HG03159 (cell line): ENCODE data around the gene PALD1.

ENCODE experiments used
- ATAC-seq: cut with Tn5 transposase; IDR thresholded peaks from one replicate; pipeline ENCODE4 v1.9.1; 2021; ENCODE audit warnings: mild to moderate bottlenecking, moderate library complexity; ENCODE audit not compliant: unreplicated experiment

The PALD1 gene

GRCh38 chr10:70535001-70535400 is 56.4 kb downstream of the PALD1 start:
- ATAC-seq, result no peak

DNA sequence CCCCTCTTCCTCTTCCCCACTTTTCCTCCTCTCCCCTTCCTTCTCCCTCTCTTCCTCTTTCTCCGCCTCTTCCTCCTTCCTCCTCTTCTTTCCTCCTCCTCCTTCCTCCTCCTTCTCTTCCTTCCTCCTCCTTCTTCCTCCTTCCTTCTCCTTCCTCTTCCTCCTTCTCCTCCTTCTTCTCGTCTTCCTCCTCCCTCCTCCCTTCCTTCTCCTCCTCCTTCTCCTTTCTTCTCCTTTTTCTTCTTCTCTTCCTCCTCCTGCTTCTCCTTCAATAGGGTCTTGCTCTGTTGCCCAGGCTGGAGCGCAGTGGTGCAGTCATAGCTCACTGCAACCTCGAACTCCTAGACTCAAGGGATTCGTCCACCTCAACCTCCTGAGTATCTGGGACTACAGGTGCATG is 56.9 kb downstream of the PALD1 start:
- no peak for ATAC-seq

GRCh38 chr10:70536196-70536861 is 57.8 kb downstream of the PALD1 start:
- no peak for ATAC-seq

- ATAC-seq, result no peak
These were observed 59.0 kb downstream of the PALD1 start for GRCh38 chr10:70537398-70538194.

- ATAC-seq, result no peak
These were observed 59.6 kb downstream of the PALD1 start for GRCh38 chr10:70538195-70538520.

DNA sequence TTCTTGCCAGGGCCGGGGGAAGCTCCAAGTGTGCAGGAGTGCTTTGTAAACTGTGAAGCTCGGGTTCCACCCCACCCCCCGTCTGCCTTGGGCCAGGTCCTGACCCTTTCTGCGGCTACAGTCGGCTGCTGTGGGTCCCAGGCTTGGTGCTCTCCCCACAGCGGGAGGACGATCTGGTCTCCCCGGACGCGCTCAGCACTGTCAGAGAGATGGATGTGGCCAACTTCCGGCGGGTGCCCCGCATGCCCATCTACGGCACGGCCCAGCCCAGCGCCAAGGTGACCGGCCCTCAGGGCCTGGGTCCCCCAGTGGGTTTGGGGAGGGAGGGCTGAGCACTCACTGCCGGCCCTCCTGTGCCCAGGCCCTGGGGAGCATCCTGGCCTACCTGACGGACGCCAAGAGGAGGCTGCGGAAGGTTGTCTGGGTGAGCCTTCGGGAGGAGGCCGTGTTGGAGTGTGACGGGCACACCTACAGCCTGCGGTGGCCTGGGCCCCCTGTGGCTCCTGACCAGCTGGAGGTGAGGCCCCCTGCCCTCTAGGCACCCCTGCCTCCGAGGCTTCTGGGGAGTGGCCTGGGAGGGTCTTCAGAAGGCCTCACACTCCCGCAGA is 60.3 kb downstream of the PALD1 start:
- no peak for ATAC-seq

DNA sequence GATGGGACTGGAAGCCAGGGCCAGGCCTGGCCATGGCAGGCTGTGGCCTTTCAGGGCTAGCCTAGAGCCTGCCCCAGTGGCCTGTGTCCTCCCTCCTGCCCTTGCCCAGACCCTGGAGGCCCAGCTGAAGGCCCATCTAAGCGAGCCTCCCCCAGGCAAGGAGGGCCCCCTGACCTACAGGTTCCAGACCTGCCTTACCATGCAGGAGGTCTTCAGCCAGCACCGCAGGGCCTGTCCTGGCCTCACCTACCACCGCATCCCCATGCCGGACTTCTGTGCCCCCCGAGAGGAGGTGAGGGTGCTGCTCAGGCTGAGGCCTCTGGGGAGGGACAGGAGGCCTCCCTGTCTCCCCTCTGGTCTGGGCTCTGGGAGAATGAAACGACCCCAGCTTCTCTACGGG is 60.9 kb downstream of the PALD1 start:
- no peak for ATAC-seq

DNA sequence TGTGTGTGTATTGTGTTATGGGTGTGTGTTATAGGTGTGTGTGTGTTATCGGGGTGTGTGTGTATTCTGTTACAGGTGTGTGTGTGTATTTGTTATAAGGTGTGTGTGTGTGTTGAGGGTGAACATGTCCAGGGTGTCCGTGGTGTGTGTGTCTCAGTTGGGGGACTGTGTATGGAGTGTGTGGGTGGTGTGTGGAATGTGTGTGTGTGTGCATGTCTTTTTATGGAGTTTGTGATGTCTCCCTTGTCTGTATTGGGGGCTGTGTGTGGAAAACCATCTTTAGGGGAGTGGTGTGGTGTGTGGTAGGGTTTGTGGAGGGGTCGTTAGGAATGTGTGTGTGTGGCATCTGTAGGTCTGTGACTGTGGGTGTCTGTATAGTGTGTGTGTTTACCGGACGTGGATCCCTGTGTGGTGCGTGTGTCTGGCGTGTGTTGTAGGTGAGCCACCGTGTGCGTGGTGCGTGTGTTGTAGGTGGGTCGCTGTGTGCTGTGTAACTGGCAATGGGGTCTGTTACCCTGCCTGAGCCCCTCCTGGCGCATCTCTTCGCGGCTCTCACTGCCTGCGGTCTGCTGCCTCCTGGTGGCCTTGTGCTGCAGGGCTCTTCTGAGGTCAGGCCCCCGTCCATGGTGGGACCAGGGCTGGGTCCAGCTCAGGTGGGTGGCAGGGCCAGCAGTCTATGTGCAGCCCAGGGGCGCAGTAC is 61.7 kb downstream of the PALD1 start:
- no peak for ATAC-seq

DNA sequence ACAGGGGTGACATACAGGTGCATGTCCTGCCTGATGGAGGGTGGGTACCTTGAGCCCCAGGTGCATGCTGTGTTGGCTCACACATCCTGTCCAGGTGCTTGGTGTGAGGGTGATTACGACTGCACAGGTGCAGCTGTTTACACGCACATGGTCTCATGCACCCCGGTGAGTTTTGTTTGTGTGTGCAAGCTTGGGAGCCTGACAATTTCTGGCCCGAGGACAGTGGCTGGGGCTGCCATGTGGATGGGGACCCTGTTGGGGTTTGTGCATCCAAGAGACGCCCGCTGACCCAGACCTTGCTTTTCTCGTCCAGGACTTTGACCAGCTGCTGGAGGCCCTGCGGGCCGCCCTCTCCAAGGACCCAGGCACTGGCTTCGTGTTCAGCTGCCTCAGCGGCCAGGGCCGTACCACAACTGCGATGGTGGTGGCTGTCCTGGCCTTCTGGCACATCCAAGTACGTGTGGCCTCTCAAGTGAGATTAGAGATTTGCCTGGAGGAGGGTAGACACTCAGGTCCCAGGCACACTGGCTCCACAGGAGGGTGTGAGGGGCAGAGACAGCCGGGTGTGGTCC is 62.3 kb downstream of the PALD1 start:
- no peak for ATAC-seq

- no peak for ATAC-seq
These were observed 63.4 kb downstream of the PALD1 start for GRCh38 chr10:70541736-70542564.

DNA sequence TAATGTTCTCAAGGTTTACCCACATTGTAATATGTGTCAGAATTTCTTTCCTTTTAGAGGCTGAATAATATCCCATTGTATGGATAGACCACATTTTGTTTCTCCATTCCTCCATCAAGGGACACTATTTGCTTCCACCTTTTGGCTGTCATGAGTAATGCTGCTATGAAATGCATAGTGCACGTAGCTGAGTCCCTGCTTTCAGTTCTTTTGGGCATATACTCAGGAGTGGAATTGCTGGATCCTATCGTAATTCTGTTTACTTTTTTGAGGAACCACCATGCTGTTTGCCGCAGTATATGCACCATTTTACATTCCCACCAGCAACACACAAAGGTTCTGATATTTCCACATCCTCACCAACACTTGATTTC is 64.0 kb downstream of the PALD1 start:
- ATAC-seq, result no peak

GRCh38 chr10:70543911-70544310 is 65.3 kb downstream of the PALD1 start:
- no peak for ATAC-seq

DNA sequence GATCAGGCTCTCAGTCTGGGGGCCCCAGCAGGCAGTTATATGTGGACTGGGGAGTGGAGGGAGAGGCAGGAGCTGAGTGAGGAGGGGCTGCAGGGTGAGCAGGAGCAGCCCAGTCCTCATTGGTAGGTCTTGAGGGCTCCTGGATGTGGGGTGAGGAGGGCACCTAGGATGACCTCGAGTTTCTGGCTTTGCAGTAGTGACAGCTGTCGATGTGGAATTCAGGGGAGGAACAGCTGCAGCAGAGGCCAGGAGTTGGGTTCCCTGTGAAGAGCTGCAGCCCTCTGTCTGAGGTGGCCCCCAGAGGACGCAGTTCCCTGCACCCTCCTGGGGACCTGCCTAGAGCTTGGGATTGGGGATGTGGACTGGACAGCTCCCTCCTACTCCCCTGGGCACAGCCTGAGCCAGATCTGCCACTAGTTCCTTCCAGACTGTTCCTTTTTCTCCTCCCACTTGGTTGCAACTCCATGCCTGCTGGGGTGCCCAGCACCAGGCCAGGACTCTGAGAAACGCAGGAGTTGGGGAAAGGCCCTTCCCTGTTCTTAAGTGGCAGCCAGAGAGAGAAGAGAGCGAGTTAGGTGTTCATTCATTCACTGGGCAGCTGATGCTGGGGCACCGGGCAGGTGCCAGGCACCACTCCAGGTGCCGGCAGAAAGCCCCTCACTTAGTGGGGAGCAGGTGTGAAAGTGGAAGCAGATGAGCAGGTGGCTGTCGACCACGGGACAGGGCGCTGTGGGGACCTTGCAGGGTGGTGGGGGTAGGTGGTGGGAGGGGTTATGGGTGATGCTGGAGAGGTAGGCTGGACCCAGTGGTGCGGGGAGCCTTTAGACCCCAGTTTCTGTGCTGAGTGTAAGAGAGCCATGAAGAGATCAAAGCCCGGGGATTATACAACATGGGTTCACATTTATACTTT is 66.1 kb downstream of the PALD1 start:
- ATAC-seq, result no peak

GRCh38 chr10:70546584-70546983 is 68.0 kb downstream of the PALD1 start:
- no peak for ATAC-seq

DNA sequence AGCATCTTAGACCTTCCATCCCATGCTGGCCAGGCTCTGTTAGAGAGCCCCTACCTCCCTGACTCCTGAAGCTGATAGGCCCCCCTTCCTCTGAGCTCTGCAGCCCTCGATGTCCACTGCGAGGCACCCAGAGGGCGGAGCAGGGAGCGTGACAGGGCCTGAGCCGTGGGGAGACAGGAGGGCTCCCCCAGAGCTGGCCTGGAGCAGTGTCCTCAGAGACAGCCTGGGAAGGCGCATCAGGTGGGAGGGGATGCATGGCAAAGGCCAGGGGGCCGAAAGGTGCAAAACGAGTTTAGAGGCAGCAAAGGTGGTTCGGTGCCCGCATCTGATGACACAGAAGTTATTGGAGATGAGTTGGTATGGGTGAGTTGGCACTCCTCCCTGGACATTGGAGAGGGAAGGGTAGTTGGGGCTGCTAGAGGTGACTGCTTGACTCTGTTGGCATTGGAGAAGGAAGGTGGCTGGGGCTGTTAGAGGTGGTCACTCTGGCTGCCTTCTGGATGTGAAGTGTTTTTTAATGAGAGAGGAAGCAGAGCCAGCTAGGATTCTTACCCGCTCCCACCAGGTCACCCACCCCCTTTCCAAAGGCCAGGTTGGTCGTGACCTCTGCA is 70.9 kb downstream of the PALD1 start:
- ATAC-seq, result no peak

DNA sequence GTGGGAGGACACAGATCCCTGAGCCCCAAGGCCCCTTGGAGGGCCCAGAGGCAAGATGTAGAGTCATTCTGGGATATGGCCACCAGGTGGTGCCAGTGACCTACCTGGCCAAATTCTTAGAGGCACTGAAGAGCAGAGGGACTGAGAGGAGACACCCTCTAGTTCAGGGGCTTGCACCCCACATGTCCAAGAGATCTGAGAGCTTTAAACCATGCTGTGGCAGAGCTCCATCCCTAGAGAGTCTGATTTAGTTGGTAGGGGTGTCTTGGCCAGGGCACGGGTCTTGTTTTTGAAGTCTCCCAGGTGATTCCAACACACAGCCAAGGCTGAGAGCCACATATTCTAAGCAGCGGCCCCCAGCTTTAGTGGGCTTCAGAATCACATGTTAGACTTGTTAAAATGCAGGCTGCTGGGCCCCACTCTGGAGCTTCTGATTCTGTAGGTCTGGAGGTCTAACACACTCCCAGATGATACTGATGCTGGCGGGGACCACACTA is 71.4 kb downstream of the PALD1 start:
- ATAC-seq, result no peak

DNA sequence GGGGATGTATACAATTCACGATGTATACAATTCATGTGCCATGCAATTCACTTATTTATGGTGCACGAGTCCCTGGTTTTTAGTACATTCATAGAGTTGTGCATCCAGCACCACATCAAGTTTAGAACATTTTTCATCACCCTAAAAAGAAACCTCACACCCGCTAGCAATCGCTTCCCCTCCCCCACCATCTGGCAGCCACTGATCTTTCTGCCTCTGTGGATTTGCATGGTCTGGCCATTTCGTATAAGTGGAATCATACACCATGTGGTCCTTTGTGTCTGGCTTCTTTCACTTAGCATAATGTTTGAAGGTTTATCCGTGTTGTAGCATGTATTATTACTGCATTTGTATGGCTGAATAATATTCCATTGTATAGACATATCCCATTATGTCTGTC is 71.9 kb downstream of the PALD1 start:
- ATAC-seq, result no peak

DNA sequence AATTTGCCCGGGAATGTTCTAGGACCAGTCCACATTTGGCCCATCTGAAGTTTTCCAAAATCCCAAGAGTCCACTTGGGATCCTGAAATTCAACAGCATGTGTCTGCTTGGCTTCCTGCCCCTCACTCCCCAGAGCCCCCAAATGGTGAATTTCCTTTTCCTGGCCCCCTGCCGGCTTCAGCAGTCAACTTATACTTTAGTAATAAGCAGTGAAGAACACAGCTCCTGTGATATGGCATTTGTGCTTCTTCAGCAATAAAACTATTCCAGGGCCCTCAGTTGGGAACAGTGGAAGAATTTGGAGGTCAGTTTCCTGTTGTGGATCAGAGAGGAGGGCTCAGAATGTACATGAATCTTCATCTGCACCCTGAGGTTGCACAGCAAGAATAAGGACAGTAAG is 72.9 kb downstream of the PALD1 start:
- ATAC-seq, result no peak

- no peak for ATAC-seq
These were observed 73.4 kb downstream of the PALD1 start for GRCh38 chr10:70551971-70552422.
